SU-DHL-6 (cell line): ENCODE data around the gene CDYL2.

ENCODE experiments used
- H2AFZ ChIP-seq: fragments of 200-600 bp; sonication (generic); 2 replicates; pipeline ENCODE4 v1.6.1; 2014; ENCODE audit warnings: low read depth, mild to moderate bottlenecking, moderate library complexity, mixed read lengths, antibody characterized with exemption, low read length; ENCODE audit not compliant: severe bottlenecking
- H3F3A ChIP-seq: fragments of 200-600 bp; shearing (Covaris generic); 2 replicates; pipeline ENCODE4 v1.6.0; 2016; ENCODE audit warnings: antibody characterized with exemption, mild to moderate bottlenecking; ENCODE audit not compliant: insufficient read depth
- H3K27ac ChIP-seq: fragments of 200-600 bp; sonication (generic); 2 replicates; pipeline ENCODE4 v1.5.1; 2016; ENCODE audit warnings: low read depth, mild to moderate bottlenecking, low read length, moderate library complexity, mixed read lengths
- H3K27me3 ChIP-seq: fragments of 200-600 bp; sonication (generic), shearing (Covaris generic); 2 replicates; pipeline ENCODE4 v1.6.0; 2014; ENCODE audit warnings: mild to moderate bottlenecking, low read length
- H3K36me3 ChIP-seq: fragments of 200-600 bp; sonication (generic); 2 replicates; pipeline ENCODE4 v1.6.1; 2014; ENCODE audit warnings: mild to moderate bottlenecking, low read length, mixed read lengths
- H3K4me2 ChIP-seq: fragments of 300-600, 200-600 bp; shearing (Covaris generic), sonication (generic); 2 replicates; pipeline ENCODE4 v1.6.0; 2014; ENCODE audit warnings: low read length, low read depth, mild to moderate bottlenecking; ENCODE audit not compliant: poor library complexity, severe bottlenecking
- H3K4me3 ChIP-seq: fragments of 200-600 bp; sonication (generic); 2 replicates; pipeline ENCODE4 v1.5.1; 2014; ENCODE audit warnings: antibody characterized with exemption, low read length, mild to moderate bottlenecking, mixed read lengths; ENCODE audit not compliant: insufficient read depth, poor library complexity, severe bottlenecking
- H3K79me2 ChIP-seq: fragments of 200-600 bp; sonication (generic); 2 replicates; pipeline ENCODE4 v1.6.1; 2014; ENCODE audit warnings: mild to moderate bottlenecking, low read length, moderate library complexity; ENCODE audit not compliant: insufficient read depth
- H3K9ac ChIP-seq: fragments of 200-600 bp; sonication (generic); 2 replicates; pipeline ENCODE4 v1.7.0; 2014; ENCODE audit warnings: mild to moderate bottlenecking, low read length
- H3K9me2 ChIP-seq: fragments of 200-600 bp; sonication (generic); replicated peaks from 2 replicates; pipeline ENCODE4 v1.6.1; 2014; ENCODE audit warnings: low read length; ENCODE audit not compliant: insufficient read depth
- H3K9me3 ChIP-seq: fragments of 200-600 bp; sonication (generic); 2 replicates; pipeline ENCODE4 v1.6.1; 2014; ENCODE audit warnings: low read length, mixed read lengths; ENCODE audit not compliant: insufficient read depth
- H4K20me1 ChIP-seq: fragments of 200-600 bp; sonication (generic); 2 replicates; pipeline ENCODE4 v1.6.1; 2014; ENCODE audit warnings: low read depth, mild to moderate bottlenecking, antibody characterized with exemption, low read length, moderate library complexity, mixed read lengths
- CTCF ChIP-seq: fragments of 200-600 bp; sonication (generic); IDR thresholded peaks from one replicate; pipeline ENCODE4 v1.5.1; 2017; ENCODE audit warnings: antibody characterized with exemption, mild to moderate bottlenecking, low read length, moderate library complexity; ENCODE audit not compliant: insufficient read depth, poor library complexity, severe bottlenecking
- EZH2phosphoT487 ChIP-seq: fragments of 200-600 bp; sonication (generic), shearing (Covaris generic); conservative IDR thresholded peaks from 2 replicates; pipeline ENCODE4 v1.6.1; 2018; ENCODE audit warnings: mild to moderate bottlenecking, antibody characterized with exemption, low read length, moderate library complexity, mixed read lengths

The CDYL2 gene

GRCh38 chr16:80620736-80621605, 183.4 kb downstream of the CDYL2 start:
- Histone ChIP-seq H3K4me3 (no peak overlapping the region), H3K9me2 (no peaks in the 10 kb centered on the region), H3K27ac (no peak overlapping the region), H3K27me3 (no peaks in the 10 kb centered on the region), H3K9ac (no peak overlapping the region), H3K36me3 (no peaks in the 10 kb centered on the region), H4K20me1 (no peaks in the 10 kb centered on the region), H3K9me3 (no peaks in the 10 kb centered on the region), H3F3A (no peaks in the 10 kb centered on the region), H3K79me2 (no peaks in the 10 kb centered on the region), H3K4me2 (no peak overlapping the region), H2AFZ (no peak overlapping the region)
- TF ChIP-seq EZH2phosphoT487 = no peak
- no peak for TF ChIP-seq CTCF

GRCh38 chr16:80619824-80620223, 184.6 kb downstream of the CDYL2 start:
- Histone ChIP-seq H3K27me3 (no peaks in the 10 kb centered on the region), H3F3A (no peaks in the 10 kb centered on the region), H3K79me2 (no peaks in the 10 kb centered on the region), H3K9me2 (no peaks in the 10 kb centered on the region), H4K20me1 (no peaks in the 10 kb centered on the region), H3K4me2 (no peak overlapping the region), H3K36me3 (no peaks in the 10 kb centered on the region), H3K4me3 (no peak overlapping the region), H3K9me3 (no peaks in the 10 kb centered on the region), H3K9ac (no peak overlapping the region), H3K27ac (no peak overlapping the region), H2AFZ (no peak overlapping the region)
- TF ChIP-seq EZH2phosphoT487 = no peak
- no peak for TF ChIP-seq CTCF

DNA sequence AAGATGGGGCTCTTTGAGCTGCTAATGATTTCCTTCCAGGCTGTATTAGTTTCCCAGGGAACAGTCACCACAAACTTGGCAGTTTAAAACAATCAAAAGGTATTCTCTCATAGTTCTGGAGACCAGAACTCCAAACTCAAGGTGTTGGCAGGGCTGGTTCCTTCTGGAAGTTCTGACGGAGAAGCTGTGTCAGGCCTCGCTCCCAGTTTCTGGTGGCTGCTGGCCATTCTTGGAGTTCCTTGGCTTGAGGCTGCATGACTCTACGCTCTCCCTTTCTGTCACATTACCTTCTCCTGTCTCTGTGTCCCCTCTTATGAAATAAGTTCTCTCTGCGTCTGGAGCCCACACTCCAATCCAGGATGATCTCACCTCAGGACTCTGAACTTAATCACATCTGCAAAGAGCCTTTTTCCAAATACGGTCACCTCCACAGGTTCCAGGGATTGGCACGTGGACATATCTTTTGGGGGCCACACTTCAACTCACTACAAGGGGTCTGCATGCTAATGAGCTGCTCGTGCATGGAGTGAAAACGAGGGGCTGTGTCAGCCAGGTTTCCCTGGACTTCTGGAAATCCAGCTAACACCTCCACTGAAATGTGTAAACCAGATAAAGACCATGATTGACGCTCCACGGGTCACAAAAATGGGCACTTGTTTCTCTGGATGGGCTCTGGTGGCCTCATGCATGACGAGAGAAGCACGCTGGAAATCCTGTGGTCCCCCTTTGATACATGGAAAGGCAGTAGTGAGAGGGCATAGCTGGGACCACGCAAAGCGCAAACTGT, 185.3 kb downstream of the CDYL2 start:
- TF ChIP-seq EZH2phosphoT487 = no peak
- no peak for TF ChIP-seq CTCF
- Histone ChIP-seq H3K4me3 (no peak overlapping the region), H3K79me2 (no peaks in the 10 kb centered on the region), H2AFZ (no peak overlapping the region), H3K27ac (no peak overlapping the region), H3K9me2 (no peaks in the 10 kb centered on the region), H4K20me1 (no peaks in the 10 kb centered on the region), H3F3A (no peaks in the 10 kb centered on the region), H3K9ac (no peak overlapping the region), H3K4me2 (no peak overlapping the region), H3K9me3 (no peaks in the 10 kb centered on the region), H3K27me3 (no peaks in the 10 kb centered on the region), H3K36me3 (no peaks in the 10 kb centered on the region)
